ENCODE results near the gene LIPK.

DNA sequence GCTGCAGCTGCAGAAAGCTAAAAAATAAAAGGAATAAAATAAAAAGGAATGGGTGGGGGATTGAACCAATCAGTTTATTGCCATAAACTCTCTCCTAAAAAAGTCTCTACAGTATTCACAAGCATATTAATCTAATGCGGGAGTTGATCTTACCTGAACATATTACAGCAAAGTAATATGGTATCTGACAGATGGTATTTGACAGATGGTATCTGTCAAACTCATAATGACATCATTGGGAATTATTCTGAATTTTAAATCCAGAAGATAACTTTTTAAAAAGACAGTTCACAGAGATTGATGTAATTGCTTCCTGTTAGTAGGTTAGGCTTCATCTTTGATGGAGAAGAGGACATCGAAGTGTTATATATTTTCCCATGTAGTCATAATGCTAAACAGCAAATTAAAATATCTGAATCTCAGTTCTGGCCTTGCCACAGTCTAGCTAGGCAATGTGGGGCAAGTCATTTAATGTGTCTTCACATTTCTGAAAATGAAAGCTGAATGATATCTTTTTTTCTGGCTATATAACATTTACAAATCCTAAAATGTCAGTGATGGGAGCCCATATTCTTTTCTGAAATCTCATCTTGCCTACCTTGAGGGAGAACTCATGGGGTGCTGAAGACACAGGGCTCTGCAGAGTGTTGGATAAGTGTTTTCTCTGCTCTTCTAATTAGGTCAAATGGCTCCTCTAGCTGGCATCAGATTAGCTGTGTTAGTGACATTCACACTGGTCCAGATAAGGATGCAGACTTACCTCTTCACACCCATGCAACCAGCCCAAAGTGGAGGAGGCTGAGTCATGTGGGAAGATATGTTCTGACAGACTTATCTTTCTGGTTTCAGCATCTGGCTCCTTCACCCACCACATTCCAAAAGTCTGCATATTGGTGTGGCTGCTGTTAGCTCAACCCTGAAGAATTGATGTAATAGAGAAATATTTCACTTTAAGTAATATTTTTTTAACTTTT is 94.4 kb downstream of the LIPK start:
- TF ChIP-seq NFYB (CRISPR knock-in tag; IDR thresholded peaks at IDR 0.05): no peak
- no peak for TF ChIP-seq ZNF282 (IDR thresholded peaks at IDR 0.05; ENCODE audit: partially characterized antibody)
- TF ChIP-seq HCFC1 (IDR thresholded peaks at IDR 0.05; ENCODE audit: low read depth, low read length): no peak
- TF ChIP-seq YEATS2 (CRISPR knock-in tag; IDR thresholded peaks at IDR 0.05; ENCODE audit: borderline replicate concordance): no peak
- TF ChIP-seq RAD21 (CRISPR knock-in tag; IDR thresholded peaks at IDR 0.05): no peak

Measured in HepG2 (cell line).